GM21390 (cell line): ENCODE measurements around the gene CUX1.

Source experiments
- ATAC-seq: cut with Tn5 transposase; IDR thresholded peaks from one replicate; pipeline ENCODE4 v1.9.1; 2021; ENCODE audit not compliant: unreplicated experiment

Gene CUX1

DNA sequence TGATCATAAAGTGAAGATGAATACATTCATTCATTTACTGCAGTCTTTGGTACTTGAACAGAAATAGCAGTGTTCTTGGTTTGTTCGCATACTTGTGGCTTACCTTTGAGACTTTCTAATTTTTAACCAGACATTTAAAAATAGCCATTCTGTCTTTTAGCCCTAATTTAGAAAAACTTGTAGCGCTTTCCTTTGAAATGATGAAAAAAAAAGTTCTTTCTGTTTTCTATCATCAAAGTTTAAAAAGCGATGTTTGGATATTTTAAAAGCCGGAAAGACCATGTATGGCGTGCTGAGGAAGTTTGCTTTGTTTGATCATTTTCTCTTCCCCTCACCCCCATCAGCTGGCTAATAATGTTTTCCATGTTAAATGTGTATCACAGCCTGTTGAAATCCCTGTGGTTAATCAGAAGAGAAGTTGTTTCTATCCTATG, 116.3 kb downstream of the CUX1 start:
- ATAC-seq, result peak; percentile 67

DNA sequence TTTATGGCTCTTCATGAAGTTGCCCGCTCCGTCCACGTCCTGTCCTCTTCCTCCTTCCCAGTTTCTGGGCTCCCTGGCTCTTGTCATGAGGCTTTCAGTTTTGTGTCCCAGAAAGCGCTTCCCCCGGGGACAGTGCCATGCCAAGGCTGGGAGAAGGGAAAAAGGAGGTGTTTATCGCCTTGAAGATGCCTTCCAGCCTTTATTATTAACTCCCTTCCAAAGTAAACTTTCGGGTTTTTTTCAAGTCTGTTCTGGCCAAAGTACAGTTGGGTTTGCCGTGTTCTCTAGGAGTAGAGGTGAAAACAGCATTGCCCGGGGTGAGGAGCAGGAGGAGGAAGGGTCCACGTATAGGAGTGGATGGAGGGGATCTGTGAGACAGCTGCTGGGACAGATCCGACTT, 117.2 kb downstream of the CUX1 start:
- ATAC-seq, result no peak

GRCh38 chr7:101935521-101936141, 118.2 kb downstream of the CUX1 start:
- ATAC-seq, result no peak

GRCh38 chr7:101936223-101936610, 118.8 kb downstream of the CUX1 start:
- ATAC-seq, result no peak

DNA sequence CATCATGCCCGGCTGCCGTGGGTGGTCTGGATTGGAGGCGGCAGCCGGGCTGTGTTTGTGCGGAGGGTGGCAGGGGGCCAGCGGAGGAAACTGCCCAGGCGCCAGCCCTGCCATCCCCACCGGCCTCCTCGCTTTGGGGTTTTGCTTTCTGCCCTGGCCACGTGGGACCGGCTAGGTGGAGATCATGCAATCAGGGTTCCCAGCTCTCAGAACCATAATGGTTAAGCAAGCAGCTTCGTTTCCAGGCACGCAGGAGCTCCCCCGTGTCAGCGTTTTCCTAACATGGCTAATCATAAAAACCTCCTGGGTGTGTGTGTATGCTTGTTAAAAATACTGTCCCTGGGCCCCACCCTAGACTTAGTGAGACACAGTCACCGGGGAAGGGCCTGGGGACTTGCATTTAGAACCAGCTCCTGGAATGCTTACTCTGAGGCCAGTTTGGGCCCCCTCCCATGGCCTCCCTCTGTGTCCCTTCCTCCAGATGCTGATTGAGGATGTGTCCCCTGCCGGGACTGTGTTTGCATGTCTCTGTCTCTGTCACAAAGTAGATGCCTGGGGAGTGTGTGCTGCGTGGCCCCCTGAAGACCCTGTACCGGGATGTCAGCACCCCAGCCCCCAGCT, 119.3 kb downstream of the CUX1 start:
- no peak for ATAC-seq

DNA sequence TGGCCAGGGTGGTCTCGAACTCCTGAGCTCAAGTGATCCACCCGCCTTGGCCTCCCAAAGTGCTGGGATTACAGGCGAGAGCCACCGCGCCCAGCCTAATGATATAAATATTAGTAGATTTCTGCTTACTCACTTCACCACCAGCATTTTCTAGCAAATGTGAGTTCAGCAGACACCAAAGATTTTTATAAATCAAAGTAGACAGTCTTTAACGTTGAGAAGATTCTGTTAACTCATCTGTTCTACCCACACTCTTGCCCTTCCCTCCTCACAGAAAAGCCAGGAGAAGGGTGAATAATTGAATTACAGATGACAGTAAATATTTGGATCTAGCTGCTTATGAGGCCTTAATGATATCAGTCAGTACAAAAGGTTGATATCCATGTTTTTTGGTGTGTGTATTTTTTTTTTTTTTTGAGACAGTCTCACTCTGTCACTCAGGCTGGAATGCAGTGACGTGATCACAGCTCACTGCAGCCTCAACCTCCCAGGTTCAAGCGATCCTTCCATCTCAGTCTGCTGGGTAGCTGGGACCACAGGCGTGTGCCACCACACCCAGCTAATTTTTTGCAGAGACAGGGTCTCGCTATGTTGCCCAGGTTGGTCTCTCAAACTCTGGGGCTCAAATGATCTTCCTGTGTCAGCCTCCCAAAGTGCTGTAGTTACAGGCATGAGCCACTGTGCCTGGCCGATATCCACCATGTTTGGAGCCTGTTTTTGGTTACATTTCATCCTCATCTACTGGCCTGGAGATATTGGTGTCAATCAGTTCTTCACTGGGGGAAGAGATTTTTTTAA, 120.5 kb downstream of the CUX1 start:
- no peak for ATAC-seq

DNA sequence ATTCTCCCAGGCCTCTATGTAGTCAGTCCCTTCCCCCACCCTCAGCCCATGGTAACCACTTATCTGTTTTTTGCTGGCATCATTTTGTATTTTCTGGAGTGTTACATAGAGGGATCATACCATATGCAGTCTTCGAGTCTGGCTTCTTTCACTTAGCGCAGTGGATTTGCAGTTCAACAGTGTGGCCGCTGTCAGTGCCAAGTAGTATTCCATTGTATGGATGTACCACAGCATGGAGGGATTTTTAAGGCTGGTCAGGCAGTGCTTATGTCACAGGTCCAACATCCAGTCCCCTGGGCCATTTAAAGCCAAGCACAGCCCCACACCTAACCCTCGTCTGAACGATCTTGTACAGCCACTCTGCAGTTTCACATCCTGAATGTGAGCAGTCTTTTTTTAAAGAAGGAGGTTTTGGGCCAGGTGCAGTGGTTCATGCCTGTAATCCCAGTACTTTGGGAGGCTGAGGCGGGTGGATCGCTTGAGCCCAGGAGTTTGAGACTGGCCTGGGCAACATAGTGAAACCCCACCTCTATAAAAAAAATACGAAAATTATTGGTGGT, 121.8 kb downstream of the CUX1 start:
- no peak for ATAC-seq

GRCh38 chr7:101940151-101940550, 122.7 kb downstream of the CUX1 start:
- no peak for ATAC-seq

GRCh38 chr7:101940830-101941229, 123.4 kb downstream of the CUX1 start:
- ATAC-seq, result no peak

DNA sequence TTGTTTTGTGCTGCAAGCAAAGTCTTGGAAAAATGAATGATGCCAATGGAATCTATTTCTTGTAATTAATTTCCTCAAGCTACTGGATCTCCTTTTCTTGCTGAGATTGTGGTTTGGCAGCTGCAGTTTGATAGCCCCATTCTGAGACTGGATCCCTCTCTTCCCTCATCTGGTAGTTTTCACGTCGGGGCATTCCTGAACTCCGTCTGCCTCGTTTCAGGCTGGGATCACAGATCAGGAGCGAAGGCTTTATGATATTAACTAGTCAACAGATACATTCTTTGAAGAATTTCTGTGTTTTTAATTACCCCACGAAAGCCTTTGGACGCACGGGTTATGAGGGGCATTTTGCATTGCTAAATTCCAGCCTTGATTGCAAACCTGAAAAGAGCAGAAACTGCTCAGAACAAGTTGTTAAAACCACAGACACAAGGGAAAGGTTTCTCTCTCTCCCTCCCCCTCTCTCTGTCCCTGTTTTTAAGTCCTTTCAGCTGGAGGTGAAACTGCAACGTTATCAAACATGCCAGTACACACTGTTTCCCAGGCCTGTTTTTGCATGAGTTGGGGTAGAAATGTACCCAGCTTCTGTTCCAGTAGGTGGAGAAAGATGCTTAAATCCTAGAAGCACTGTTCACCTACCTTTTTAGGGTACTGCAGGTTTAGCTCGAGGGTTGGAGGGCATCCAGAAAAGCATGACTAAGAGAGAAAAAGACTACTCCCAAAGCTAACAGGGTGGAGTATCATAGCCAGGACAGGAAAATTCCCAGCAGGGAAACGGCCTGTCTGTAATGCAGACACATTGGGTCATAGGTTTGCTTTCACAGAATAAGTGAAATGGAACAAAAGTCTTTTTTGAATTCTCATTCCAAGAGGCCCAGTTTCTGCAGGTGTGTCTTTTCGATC, 124.3 kb downstream of the CUX1 start:
- ATAC-seq, result no peak

DNA sequence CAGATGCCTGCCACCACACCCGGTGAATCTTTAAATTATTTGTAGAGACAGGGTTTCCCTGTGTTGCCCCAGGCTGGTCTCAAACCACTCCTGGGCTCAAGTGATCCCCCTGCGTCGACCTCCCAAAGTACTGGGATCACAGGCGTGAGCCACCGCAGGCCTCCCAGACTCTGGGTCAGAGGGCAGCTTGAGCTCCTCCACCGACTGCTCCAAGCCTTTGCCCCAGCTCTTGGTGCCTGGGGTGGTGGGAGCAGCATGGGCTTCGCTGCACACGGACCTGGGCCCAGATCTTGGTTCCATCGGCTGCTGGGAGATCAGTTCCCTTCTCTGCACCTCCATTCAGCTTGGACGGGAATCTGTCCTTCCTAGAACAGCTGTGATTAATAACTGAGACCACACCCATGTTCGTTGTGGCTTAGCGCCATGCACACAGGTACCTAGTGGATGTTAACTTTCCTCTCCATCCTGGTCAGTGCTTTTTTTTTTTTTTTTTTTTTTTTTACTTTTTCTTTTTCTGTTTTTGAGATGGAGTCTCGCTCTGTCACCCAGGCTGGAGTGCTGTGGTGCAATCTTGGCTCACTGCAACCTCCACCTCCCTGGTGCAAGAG, 125.3 kb downstream of the CUX1 start:
- ATAC-seq, result no peak

GRCh38 chr7:101943306-101943705, 125.9 kb downstream of the CUX1 start:
- ATAC-seq, result no peak

GRCh38 chr7:101943889-101944600, 126.6 kb downstream of the CUX1 start:
- ATAC-seq, result no peak

DNA sequence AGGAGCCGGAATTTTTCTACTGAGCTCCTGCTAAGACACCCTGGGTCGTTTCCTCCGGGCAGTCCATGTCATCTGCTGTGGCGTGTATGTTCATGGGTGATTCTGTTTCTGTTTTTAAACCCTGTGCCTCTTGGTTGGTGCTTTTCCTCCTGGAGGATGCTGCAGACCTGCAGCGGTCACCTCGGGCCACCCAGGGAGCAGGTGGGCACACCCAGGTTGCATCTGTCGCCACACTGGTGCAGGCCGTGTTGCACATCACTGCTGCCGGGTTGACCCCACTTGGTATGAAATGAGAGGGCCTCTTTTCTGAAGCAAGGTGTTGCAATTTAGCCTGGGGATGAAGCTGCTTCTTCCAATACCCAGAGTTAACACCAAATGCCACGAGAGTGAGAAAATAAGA, 127.2 kb downstream of the CUX1 start:
- no peak for ATAC-seq

DNA sequence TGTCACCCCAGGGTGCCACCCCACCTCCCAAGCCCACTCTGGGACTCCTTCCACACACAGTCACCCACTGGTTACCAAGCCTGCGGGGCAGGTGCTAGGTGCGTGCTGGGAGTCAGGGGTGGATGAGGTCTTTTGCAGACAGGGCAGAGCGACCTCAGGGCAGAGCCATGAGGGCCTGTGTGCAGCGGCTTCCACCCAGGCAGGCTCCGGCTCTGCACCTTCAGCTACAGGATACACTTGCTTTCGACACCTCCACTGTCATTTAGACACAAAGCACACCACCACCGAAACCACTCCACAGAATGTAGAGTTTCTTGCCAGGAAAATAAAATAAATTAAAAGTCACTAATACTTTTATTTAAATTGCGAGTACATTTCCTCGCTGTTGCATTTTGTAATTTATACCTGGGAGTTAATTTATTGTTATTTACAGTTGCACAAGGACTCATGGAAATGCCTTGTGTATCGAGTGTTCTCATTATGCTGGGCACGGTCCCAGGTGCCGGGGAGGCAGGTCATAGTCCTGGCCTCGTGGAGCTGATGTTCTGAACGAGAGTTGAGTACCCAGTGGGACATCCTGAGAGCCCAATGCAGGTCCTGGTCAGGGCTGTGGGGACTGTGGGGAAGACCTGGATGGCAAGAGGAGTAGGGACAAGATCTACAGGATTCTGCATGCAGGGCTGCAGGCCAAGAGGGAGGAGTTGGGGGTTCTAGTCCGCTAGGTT, 127.8 kb downstream of the CUX1 start:
- ATAC-seq, result no peak

DNA sequence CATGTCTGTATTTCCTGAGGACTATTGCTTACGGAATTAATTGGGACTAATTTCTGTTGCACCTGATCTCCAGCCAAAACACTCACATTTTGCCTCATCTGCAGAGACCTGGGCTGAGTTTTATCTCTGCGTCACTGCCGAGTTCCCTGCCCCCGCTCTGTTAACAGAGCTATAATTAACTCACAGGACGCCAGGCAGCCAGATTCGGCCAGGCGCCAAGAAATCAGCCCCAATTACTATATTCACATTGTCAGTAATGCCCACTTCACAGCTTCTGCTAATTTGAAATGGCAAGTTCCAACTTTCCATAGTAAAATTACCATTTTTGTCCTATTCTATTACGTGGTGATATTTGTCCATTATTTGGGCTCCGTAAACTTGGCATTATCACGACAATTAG, 130.5 kb downstream of the CUX1 start:
- no peak for ATAC-seq

- ATAC-seq, result no peak
These were observed 131.2 kb downstream of the CUX1 start for GRCh38 chr7:101948650-101949049.

- ATAC-seq, result no peak
These were observed 133.2 kb downstream of the CUX1 start for GRCh38 chr7:101950450-101951119.

DNA sequence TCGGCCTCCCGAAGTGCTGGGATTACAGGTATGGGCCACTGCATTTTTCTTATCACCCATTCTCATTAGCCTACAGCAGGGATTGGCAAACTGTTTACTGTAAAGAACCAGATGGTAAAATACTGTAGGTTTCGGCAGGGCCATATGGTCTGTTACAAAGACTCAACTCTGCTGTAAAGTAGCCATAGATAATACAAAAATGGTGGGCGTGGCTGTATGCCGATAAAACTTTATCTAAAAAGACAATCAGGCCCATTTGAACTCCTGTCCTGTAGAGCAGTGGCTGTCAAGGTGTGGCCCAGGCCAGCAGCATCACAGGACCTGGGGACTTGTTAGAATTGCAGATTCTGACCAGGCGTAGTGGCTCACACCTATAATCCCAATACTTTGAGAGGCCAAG, 134.3 kb downstream of the CUX1 start:
- ATAC-seq, result no peak
